ENCODE data around the gene COL23A1. TPM values are rescaled to one million over a fixed set of nuclear protein-coding genes. Genes with fewer than 3 reads are reported as not detected.

The COL23A1 gene
- total and polyA plus RNA-seq, 2 experiments from 2014 or later = 4.8 to 8.2 TPM

- H3K79me2 ChIP-seq (replicated peaks; ENCODE audit: insufficient read depth) = peaks cover 10% of the 10 kb centered on the region; the same call in 1 of the 2 replicates
- ATAC-seq (no peak), DNase-seq (ENCODE audit: low spot score) (no peak)
- TF ChIP-seq ZNF331 (CRISPR knock-in tag; IDR thresholded peaks at IDR 0.05; ENCODE audit: low read depth) = no peak
- TF ChIP-seq NANOG (IDR thresholded peaks at IDR 0.05; ENCODE audit: borderline replicate concordance) = no peak
- TF ChIP-seq EZH2 (IDR thresholded peaks at IDR 0.05; ENCODE audit: low read depth, unreplicated experiment) = no peak
- TF ChIP-seq, protein P1, sequence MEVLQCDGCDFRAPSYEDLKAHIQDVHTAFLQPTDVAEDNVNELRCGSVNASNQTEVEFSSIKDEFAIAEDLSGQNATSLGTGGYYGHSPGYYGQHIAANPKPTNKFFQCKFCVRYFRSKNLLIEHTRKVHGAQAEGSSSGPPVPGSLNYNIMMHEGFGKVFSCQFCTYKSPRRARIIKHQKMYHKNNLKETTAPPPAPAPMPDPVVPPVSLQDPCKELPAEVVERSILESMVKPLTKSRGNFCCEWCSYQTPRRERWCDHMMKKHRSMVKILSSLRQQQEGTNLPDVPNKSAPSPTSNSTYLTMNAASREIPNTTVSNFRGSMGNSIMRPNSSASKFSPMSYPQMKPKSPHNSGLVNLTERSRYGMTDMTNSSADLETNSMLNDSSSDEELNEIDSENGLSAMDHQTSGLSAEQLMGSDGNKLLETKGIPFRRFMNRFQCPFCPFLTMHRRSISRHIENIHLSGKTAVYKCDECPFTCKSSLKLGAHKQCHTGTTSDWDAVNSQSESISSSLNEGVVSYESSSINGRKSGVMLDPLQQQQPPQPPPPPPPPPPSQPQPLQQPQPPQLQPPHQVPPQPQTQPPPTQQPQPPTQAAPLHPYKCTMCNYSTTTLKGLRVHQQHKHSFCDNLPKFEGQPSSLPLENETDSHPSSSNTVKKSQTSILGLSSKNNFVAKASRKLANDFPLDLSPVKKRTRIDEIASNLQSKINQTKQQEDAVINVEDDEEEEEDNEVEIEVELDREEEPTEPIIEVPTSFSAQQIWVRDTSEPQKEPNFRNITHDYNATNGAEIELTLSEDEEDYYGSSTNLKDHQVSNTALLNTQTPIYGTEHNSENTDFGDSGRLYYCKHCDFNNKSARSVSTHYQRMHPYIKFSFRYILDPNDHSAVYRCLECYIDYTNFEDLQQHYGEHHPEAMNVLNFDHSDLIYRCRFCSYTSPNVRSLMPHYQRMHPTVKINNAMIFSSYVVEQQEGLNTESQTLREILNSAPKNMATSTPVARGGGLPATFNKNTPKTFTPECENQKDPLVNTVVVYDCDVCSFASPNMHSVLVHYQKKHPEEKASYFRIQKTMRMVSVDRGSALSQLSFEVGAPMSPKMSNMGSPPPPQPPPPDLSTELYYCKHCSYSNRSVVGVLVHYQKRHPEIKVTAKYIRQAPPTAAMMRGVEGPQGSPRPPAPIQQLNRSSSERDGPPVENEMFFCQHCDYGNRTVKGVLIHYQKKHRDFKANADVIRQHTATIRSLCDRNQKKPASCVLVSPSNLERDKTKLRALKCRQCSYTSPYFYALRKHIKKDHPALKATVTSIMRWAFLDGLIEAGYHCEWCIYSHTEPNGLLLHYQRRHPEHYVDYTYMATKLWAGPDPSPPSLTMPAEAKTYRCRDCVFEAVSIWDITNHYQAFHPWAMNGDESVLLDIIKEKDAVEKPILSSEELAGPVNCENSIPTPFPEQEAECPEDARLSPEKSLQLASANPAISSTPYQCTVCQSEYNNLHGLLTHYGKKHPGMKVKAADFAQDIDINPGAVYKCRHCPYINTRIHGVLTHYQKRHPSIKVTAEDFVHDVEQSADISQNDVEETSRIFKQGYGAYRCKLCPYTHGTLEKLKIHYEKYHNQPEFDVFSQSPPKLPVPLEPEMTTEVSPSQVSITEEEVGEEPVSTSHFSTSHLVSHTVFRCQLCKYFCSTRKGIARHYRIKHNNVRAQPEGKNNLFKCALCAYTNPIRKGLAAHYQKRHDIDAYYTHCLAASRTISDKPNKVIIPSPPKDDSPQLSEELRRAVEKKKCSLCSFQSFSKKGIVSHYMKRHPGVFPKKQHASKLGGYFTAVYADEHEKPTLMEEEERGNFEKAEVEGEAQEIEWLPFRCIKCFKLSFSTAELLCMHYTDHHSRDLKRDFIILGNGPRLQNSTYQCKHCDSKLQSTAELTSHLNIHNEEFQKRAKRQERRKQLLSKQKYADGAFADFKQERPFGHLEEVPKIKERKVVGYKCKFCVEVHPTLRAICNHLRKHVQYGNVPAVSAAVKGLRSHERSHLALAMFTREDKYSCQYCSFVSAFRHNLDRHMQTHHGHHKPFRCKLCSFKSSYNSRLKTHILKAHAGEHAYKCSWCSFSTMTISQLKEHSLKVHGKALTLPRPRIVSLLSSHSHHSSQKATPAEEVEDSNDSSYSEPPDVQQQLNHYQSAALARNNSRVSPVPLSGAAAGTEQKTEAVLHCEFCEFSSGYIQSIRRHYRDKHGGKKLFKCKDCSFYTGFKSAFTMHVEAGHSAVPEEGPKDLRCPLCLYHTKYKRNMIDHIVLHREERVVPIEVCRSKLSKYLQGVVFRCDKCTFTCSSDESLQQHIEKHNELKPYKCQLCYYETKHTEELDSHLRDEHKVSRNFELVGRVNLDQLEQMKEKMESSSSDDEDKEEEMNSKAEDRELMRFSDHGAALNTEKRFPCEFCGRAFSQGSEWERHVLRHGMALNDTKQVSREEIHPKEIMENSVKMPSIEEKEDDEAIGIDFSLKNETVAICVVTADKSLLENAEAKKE (CRISPR knock-in tag; IDR thresholded peaks at IDR 0.05) = no peak
- no peak for TF ChIP-seq CTCF (conservative IDR thresholded peaks at IDR 0.05; ENCODE audit: low read depth in 2 of 2)
- no peak for TF ChIP-seq POLR2AphosphoS5 (IDR thresholded peaks at IDR 0.05; ENCODE audit: low read depth)
- no peak for TF ChIP-seq CREB1 (CRISPR knock-in tag; IDR thresholded peaks at IDR 0.05; ENCODE audit: low read depth)
- TF ChIP-seq REST (IDR thresholded peaks at IDR 0.05; ENCODE audit: unreplicated experiment) = no peak
- TF ChIP-seq STAT1 (IDR thresholded peaks at IDR 0.05; ENCODE audit: unreplicated experiment) = no peak
- TF ChIP-seq EZH2phosphoT487 (IDR thresholded peaks at IDR 0.05; ENCODE audit: unreplicated experiment) = no peak
- no peak for TF ChIP-seq ZNF114 (CRISPR knock-in tag; IDR thresholded peaks at IDR 0.05)
- TF ChIP-seq JUNB (IDR thresholded peaks at IDR 0.05; ENCODE audit: unreplicated experiment) = no peak
- no peak for TF ChIP-seq ETS1 (IDR thresholded peaks at IDR 0.05)
- peaks cover 3% of the 10 kb centered on the region; the same call in 2 of the 3 replicates for H3K9me3 Mint-ChIP-seq
- no peaks in the 10 kb centered on the region for H4K20me1 ChIP-seq (replicated peaks; ENCODE audit: insufficient read depth)
- no peak overlapping the region for H2AFZ ChIP-seq
- H3K4me1 ChIP-seq (ENCODE audit: insufficient read depth) = peaks cover 10% of the 10 kb centered on the region
- H3K36me3 ChIP-seq (ENCODE audit: insufficient read depth) = no peaks in the 10 kb centered on the region
- H3K4me1 Mint-ChIP-seq = peaks cover 13% of the 10 kb centered on the region
- H3K9me2 ChIP-seq (ENCODE audit: insufficient read depth) = no peaks in the 10 kb centered on the region
- H3K27me3 ChIP-seq (ENCODE audit: insufficient read depth) = peaks cover 10% of the 10 kb centered on the region
- peaks cover under 1% of the 10 kb centered on the region; the same call in 1 of the 2 replicates for H3F3A ChIP-seq (replicated peaks; ENCODE audit: low read depth)
- H3K27ac Mint-ChIP-seq = no peak overlapping the region
- no peak overlapping the region for H3K4me3 ChIP-seq
- no peak overlapping the region for H3K4me3 Mint-ChIP-seq
- H3K27me3 Mint-ChIP-seq (ENCODE audit: insufficient read depth, low read depth, poor library complexity) = peaks cover 16% of the 10 kb centered on the region
- H3K27ac ChIP-seq (ENCODE audit: low read depth) = no peak overlapping the region
- no peak overlapping the region for H3K4me2 ChIP-seq
- H3K36me3 Mint-ChIP-seq (ENCODE audit: low read depth) = no peaks in the 10 kb centered on the region
These were observed 6.9 kb downstream of the COL23A1 start for GRCh38 chr5:178583279-178583678.

All from GM23338 (cell line).